GM18517 (cell line): ENCODE measurements around the gene TTLL11.
"Not testable (repeated sequence)": the region's sequence is repeated elsewhere in the genome, so short reads cannot be mapped to it uniquely, and the experiment has no call there.

Experiments
- ATAC-seq: cut with Tn5 transposase; IDR thresholded peaks from one replicate; pipeline ENCODE4 v1.9.1; 2021; ENCODE audit warnings: mild to moderate bottlenecking, moderate library complexity; ENCODE audit not compliant: unreplicated experiment

TTLL11 gene

GRCh38 chr9:122125509-122126330, 32.6 kb upstream of the TTLL11 start:
- no peak for ATAC-seq

- ATAC-seq, result no peak
Measured at GRCh38 chr9:122125158-122125508, 32.0 kb upstream of the TTLL11 start.

GRCh38 chr9:122124528-122124927, 31.4 kb upstream of the TTLL11 start:
- no peak for ATAC-seq

GRCh38 chr9:122124048-122124447, 30.9 kb upstream of the TTLL11 start:
- no peak for ATAC-seq

GRCh38 chr9:122122903-122123632, 30.0 kb upstream of the TTLL11 start:
- no peak for ATAC-seq

DNA sequence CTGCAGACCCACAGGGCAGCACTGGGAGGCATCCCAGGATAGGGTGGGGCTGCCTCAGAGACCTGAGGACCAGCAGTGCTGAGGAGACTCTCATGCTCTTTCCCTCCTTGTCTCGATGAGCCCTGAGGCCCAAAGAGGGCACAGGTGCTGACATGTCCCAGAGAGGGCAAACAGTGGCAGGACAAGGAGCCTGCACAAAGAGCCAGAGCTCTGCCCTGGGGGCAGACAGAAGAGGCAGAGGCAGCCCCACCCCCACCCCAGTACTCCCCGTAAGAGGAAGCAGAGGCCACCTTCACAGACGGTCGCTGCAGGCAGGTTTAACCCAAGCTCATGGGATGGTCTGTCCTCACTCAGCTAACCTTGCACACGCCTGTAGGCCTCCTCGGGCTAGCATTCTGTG, 29.4 kb upstream of the TTLL11 start:
- no peak for ATAC-seq

GRCh38 chr9:122121931-122122330, 28.8 kb upstream of the TTLL11 start:
- no peak for ATAC-seq

DNA sequence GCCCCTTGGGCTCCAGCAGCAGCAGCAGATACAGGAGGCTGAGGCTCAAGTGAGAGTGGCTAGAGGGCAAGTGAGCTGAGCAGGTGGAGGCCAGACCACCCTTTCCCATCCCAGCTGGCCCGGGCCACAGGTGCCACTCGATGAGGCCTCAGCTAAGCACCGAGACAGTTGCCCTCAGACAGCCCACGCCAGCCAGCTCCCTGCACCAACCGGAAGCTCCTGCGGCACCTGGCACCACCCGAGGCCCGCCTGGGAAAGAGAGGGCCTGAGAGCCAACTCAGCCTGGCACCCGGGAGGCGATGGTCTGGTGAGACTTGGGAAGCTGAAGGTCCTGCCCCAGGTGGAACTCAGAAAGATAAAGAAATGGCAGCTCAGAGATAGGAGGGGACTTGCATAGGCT, 28.3 kb upstream of the TTLL11 start:
- ATAC-seq, result no peak

DNA sequence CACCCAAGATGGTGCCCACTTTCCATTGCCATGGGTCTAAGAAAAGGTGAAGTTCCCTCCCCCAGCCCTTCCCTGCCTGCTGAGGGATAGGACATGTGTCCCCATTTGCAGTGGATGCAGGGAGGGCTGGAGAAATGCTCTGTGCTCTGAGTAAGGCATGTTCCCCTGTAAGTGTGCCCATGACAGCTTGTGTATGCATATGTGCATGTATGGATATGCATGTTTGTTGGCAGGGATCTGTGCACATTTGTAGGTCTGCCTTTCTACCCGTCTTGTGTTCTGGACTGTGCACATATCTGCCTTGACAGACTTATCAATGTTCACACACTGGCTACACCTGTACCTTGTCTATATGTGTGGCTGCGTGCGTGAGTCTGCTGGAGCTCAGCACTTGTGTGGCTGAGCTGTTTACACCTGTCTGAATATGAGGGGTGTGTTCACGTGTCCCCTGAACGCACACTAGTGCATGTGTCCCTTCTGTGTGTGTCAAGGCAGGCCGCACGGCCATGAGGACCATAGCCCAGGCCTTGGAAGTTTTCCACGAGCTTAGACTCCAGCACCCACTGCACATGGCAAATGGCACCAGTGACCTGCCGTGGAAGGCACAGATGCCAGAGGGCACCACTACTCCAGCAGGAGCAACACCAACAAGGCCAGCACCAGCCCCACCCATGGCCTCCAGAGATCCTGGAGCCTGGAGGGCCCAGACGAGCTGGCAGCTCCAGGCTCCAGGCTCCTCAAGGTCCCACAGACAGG, 27.4 kb upstream of the TTLL11 start:
- ATAC-seq, result no peak

DNA sequence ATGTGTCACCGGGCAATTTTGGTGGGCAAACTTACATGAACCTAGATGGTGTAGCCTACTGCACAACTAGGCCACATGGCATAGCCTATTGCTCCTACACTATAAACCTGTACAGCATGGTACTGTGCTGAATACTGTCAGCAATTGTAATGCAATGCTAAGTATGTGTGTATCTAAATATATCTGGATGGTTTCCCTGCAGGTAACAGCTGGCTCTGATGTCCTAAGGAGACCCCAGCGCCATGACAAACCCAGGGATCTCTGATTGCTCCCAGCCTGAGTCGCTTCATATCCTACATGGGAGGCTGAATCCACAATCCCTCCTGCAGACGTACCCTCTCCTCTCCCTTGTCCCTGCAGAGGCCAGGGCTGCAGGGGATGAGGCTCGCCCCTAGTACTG, 26.6 kb upstream of the TTLL11 start:
- ATAC-seq, result no peak

- ATAC-seq, result no peak
Measured at GRCh38 chr9:122119166-122119521, 26.0 kb upstream of the TTLL11 start.

DNA sequence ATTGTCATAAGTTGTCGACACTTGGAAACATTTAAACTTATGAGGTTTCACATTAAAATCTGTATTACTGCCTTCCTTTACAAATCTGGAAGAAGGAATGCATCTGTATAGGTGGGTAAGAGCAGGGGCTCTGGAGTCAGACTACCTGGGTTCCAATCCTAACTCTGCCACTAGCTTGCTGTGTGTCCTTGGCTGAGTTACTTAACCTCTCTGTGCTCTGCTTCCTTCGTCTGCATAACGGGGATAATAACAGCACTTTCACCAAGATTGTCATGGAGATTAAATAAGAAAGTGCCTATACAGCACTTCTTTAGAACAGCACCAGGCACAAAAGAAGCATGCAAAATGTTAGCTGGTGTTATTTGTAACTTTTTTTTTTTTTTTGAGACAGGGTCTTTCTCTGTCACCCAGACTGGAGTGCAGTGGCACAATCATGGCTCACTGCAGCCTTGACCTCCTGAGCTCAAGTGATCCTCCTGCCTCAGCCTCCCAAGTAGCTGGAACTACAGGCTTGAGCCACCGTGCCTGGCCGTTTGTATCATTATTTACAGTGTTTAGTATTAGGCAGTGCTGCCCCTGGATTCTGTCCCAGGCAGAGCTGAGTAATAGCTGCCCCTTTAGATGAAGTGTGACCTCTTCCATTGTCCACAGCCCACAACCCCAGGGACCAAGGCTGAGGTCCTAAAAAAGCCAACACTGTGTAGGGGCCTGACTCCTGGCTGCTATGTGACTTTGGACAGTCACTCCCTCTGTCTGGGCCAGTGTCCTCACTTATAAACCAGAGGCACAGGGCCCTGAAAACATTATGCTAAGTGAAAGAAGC, 25.4 kb upstream of the TTLL11 start:
- no peak for ATAC-seq

DNA sequence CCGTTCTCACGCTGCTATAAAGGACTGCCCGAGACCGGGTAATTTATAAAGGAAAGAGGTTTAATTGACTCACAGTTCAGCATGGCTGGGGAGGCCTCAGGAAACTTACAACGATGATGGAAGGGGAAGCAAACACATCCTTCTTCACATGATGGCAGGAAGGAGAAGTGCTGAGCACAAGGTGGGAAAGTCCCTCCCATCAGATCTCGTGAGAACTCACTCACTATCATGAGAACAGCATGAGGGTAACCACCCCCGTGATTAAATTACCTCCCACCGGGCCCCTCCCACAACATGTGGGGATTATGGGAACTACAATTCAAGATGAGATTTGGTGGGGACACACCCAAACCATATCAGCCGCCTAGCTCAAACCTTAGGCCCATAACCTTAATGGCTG, 24.1 kb upstream of the TTLL11 start:
- not testable (repeated sequence) for ATAC-seq

DNA sequence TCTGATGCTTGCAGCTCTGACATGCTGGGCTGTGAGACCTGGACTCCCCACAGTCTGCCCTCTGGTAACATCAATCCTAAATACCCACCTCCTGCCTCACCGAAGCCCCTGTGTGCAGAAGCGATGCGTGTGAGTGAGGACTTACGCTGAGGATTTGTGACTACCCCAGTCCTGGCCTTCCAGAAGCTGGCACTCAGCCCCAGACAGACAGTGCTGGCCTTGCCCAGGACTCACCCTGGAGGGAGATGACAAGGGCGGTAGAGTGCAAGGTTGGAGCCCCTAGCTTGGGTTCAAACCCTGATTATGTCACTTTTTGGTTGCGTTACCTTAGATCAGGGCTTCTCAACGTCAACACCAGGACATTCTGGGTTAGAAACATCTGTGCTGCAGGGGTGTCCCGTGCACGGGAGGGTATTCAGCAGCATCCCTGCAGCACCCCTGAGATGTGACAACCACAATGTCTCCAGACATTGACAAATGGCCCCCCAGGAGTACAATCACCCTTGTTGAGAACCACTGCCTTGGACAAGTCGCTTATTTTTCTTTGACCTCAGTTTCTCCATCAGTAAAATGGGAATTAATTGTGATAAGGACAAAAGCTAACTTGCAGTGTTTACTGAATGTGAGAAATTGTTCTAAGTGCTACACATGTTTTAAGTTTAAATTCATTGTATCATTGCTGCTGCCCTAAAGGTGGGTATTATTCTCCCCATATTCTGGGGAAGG, 23.5 kb upstream of the TTLL11 start:
- no peak for ATAC-seq

DNA sequence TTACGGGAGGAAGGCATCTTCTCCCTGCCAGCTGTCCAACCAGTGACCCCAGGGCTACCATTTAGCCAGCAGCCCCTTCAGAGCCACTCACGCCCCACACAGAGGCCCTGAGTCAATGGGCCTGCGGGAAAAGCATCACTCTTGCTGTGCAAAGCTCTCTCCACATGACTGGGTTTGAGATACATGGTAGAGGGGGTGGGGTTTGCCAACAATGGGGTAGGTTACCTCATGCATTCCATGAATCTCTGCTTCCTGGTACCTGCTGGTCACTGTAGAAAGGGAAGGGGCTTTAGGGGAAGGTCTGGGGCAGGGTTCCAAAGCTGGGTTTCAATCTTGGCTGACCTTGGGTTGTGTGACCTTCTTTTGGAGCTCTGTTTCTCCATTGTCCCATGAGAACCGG, 22.9 kb upstream of the TTLL11 start:
- no peak for ATAC-seq

DNA sequence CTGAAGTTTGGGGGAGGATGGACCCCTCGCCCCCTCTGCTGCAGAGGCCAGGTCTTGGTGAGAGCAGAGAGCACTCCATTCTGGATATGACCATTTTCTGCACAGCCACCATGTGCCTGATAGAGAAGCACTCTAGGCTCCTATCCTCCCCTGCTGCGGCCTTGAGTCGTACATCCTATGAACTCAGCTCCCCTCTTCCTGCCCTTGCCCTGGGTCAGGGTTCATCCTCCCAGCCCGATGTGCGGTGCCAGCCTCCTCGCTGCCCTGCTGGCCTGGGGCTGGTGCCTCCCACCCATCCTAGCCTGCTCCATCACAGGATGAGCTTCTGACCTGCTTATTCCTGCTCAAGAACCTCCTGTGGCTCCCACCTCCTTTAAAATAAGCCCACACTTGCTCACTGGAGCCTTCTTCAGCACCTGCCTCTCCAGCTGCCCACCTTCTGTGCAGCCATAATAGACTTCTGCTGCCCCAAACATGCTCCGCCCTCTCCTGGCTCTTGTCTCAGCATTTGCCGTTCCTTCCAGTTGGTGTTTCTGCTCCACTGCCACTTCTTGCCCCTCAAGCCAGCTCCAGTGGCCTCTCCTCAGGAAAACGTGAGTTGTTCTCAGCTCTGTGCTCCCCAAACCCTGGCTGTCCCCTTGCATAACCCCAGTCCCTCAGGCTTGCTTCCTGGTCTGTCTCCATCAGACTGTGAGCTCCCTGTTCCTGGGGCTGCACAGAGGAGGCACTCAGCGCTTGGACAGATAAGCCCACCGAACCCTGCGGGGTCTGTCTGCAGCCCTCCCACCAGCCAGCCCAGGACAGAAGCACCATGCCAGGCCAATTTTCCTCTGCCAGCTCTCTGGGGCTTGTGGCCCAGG, 22.3 kb upstream of the TTLL11 start:
- ATAC-seq, result no peak

- ATAC-seq, result no peak
Measured at GRCh38 chr9:122113574-122113973, 20.5 kb upstream of the TTLL11 start.

DNA sequence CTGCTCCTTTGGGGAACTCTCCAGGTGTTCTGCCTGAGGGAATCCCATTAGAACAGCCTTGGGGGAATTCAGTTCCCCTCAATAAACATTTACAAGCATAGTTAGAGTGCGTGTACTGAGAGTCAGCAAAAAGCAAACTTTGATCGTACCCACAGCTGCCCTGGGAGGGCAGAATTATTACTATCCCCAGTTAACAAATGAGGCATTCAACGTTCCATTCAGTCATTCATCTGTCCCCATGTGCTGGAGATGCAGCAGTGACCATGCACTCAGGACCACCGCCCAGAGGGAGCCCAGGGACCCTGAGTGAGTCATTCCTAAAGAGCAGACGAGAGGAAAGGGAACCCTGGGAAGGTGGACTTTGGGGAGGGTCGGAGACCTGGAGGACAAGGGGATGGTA, 19.1 kb upstream of the TTLL11 start:
- ATAC-seq, result no peak

DNA sequence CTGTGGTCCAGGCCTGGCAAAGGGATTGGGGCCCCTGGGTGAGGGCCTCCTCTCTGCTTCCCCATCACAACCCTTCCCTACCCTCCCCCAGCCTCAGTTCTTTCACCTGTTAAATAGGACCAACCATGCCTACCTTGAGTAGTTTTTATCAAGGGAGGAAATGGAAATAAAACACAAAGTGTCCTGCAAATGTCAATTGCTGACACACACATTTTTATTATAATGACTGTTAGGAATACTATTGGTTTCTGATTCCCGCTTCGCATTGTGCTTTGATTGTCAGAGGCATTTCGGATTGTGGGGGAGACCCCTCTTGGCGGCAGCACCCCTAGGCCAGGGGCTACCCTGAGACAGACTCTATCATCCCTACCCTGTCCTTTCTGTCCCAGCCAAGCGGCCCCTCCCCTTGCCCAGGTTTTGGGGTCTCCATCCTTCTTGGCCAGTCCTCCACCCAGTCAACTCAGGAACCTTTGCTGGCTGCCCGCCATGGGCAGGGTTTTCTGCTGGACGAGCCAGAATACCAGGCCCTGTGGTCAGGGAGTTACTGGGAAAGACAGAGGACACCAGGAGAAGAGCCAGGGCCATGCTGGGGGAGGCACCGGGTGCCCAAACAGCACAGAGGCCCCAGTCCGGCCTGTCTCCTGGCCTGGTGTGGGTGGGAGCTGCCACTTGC, 18.4 kb upstream of the TTLL11 start:
- no peak for ATAC-seq
